SH-SY5Y (cell line): Measurements from ENCODE around the gene PLA2G4E.

Experiments used
- GATA2 ChIP-seq: IDR thresholded peaks from 2 replicates; pipeline ENCODE4 v1.6.1; 2011; ENCODE audit warnings: mild to moderate bottlenecking, low read depth, low read length
- GATA3 ChIP-seq: IDR thresholded peaks from 2 replicates; pipeline ENCODE4 v1.6.1; 2011; ENCODE audit warnings: low read depth, mild to moderate bottlenecking, low read length, moderate library complexity

DNA sequence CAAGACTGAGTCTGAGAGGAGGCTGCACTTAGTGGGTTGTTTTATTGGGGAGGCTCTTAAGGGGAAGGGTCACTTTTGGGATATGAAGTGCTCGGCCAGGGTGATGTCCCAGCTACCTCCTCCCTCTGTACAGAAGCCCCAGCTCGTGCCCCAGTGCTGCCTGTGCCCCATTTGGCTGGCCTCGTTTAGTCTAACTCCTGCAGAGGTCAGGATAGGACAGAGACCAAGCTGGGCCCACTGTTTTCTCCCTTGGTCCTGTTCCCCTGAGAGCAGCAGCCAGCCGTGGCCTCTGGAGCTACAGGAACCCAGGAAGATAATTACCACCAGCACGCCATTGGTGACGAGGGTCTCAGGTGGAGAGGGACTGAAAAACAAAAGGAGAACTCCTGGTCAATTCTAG, 18.5 kb downstream of the PLA2G4E start:
- no peak for TF ChIP-seq GATA2
- TF ChIP-seq GATA3: no peak
